ENCODE data around the gene LAS1L.

- TF ChIP-seq, protein P1, sequence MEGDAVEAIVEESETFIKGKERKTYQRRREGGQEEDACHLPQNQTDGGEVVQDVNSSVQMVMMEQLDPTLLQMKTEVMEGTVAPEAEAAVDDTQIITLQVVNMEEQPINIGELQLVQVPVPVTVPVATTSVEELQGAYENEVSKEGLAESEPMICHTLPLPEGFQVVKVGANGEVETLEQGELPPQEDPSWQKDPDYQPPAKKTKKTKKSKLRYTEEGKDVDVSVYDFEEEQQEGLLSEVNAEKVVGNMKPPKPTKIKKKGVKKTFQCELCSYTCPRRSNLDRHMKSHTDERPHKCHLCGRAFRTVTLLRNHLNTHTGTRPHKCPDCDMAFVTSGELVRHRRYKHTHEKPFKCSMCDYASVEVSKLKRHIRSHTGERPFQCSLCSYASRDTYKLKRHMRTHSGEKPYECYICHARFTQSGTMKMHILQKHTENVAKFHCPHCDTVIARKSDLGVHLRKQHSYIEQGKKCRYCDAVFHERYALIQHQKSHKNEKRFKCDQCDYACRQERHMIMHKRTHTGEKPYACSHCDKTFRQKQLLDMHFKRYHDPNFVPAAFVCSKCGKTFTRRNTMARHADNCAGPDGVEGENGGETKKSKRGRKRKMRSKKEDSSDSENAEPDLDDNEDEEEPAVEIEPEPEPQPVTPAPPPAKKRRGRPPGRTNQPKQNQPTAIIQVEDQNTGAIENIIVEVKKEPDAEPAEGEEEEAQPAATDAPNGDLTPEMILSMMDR (IDR thresholded peaks at IDR 0.05; ENCODE audit: poor library complexity): no peak
- TF ChIP-seq EZH2 (IDR thresholded peaks at IDR 0.05; ENCODE audit: borderline replicate concordance): no peak
Observed at GRCh38 chrX:65509400-65509799, 25.2 kb downstream of the LAS1L start.
